Activated naive CD8-positive, alpha-beta T cell treated with anti-CD3 and anti-CD28 coated beads, Interleukin-2, amount 50 U/mL, for 24 hours (primary cell): ENCODE results near the gene KIF1A.

Experiments used
- ATAC-seq: fragments of 150-1000 bp; cut with Tn5 transposase; one replicate; pipeline ENCODE4 v1.10.0; 2021
- DNase-seq: peaks from one replicate; pipeline ENCODE4 v3.0.0; 2021
- H3K27ac Mint-ChIP-seq: one replicate; pipeline ENCODE4 v1.8.0; 2021; ENCODE audit warnings: mild to moderate bottlenecking, mixed read lengths
- H3K27me3 Mint-ChIP-seq: one replicate; pipeline ENCODE4 v1.8.0; 2021; ENCODE audit warnings: mixed read lengths
- H3K36me3 Mint-ChIP-seq: one replicate; pipeline ENCODE4 v1.8.0; 2021; ENCODE audit warnings: low read depth, mixed read lengths
- H3K4me1 Mint-ChIP-seq: one replicate; pipeline ENCODE4 v1.8.0; 2021; ENCODE audit warnings: mixed read lengths
- H3K4me3 Mint-ChIP-seq: one replicate; pipeline ENCODE4 v1.8.0; 2021; ENCODE audit warnings: mild to moderate bottlenecking, moderate library complexity, mixed read lengths
- H3K9me3 Mint-ChIP-seq: one replicate; pipeline ENCODE4 v1.8.0; 2021; ENCODE audit warnings: mixed read lengths

Gene KIF1A

GRCh38 chr2:240717681-240718581, 102.1 kb downstream of the KIF1A start:
- DNase-seq (no peak), ATAC-seq (no peak)
- Mint-ChIP-seq H3K36me3 (no peaks in the 10 kb centered on the region), H3K27ac (no peak overlapping the region), H3K27me3 (no peaks in the 10 kb centered on the region), H3K9me3 (no peaks in the 10 kb centered on the region), H3K4me1 (no peaks in the 10 kb centered on the region), H3K4me3 (no peak overlapping the region)

GRCh38 chr2:240717181-240717641, 102.8 kb downstream of the KIF1A start:
- Mint-ChIP-seq H3K9me3 (no peaks in the 10 kb centered on the region), H3K27ac (no peak overlapping the region), H3K36me3 (no peaks in the 10 kb centered on the region), H3K4me3 (no peak overlapping the region), H3K4me1 (no peaks in the 10 kb centered on the region), H3K27me3 (no peaks in the 10 kb centered on the region)
- DNase-seq (no peak), ATAC-seq (no peak)

- ATAC-seq: no peak
- DNase-seq: no peak
- Mint-ChIP-seq H3K9me3 (no peaks in the 10 kb centered on the region), H3K27me3 (no peaks in the 10 kb centered on the region), H3K4me3 (no peak overlapping the region), H3K36me3 (no peaks in the 10 kb centered on the region), H3K4me1 (no peaks in the 10 kb centered on the region), H3K27ac (no peak overlapping the region)
Observed at GRCh38 chr2:240716130-240716798, 103.8 kb downstream of the KIF1A start.

- no peaks in the 10 kb centered on the region for H3K27me3 Mint-ChIP-seq
- H3K4me3 Mint-ChIP-seq: no peak overlapping the region
- H3K36me3 Mint-ChIP-seq: no peaks in the 10 kb centered on the region
- no peak for DNase-seq
- no peaks in the 10 kb centered on the region for H3K4me1 Mint-ChIP-seq
- no peak for ATAC-seq
- H3K9me3 Mint-ChIP-seq: no peaks in the 10 kb centered on the region
- no peak overlapping the region for H3K27ac Mint-ChIP-seq
Observed at GRCh38 chr2:240714747-240715725, 105.0 kb downstream of the KIF1A start.

GRCh38 chr2:240713928-240714746, 105.9 kb downstream of the KIF1A start:
- no peak overlapping the region for H3K27ac Mint-ChIP-seq
- no peak overlapping the region for H3K4me3 Mint-ChIP-seq
- H3K9me3 Mint-ChIP-seq: no peaks in the 10 kb centered on the region
- no peaks in the 10 kb centered on the region for H3K36me3 Mint-ChIP-seq
- no peaks in the 10 kb centered on the region for H3K4me1 Mint-ChIP-seq
- no peaks in the 10 kb centered on the region for H3K27me3 Mint-ChIP-seq
- ATAC-seq (no peak), DNase-seq (no peak)

- Mint-ChIP-seq H3K4me1 (no peaks in the 10 kb centered on the region), H3K9me3 (no peaks in the 10 kb centered on the region), H3K27ac (no peak overlapping the region), H3K4me3 (no peak overlapping the region), H3K27me3 (peaks cover 3% of the 10 kb centered on the region), H3K36me3 (no peaks in the 10 kb centered on the region)
- ATAC-seq (no peak), DNase-seq (no peak)
Observed at GRCh38 chr2:240713071-240713927, 106.7 kb downstream of the KIF1A start.

GRCh38 chr2:240712121-240712520, 107.9 kb downstream of the KIF1A start:
- Mint-ChIP-seq H3K4me1 (no peaks in the 10 kb centered on the region), H3K4me3 (no peak overlapping the region), H3K27me3 (peaks cover 5% of the 10 kb centered on the region), H3K27ac (no peak overlapping the region), H3K36me3 (no peaks in the 10 kb centered on the region), H3K9me3 (no peaks in the 10 kb centered on the region)
- no peak for DNase-seq
- ATAC-seq: no peak

GRCh38 chr2:240711701-240712100, 108.3 kb downstream of the KIF1A start:
- H3K27me3 Mint-ChIP-seq: peaks cover 5% of the 10 kb centered on the region
- H3K36me3 Mint-ChIP-seq: no peaks in the 10 kb centered on the region
- H3K27ac Mint-ChIP-seq: no peak overlapping the region
- no peaks in the 10 kb centered on the region for H3K9me3 Mint-ChIP-seq
- no peak overlapping the region for H3K4me3 Mint-ChIP-seq
- H3K4me1 Mint-ChIP-seq: no peaks in the 10 kb centered on the region
- ATAC-seq: no peak
- DNase-seq: no peak

GRCh38 chr2:240711296-240711695, 108.7 kb downstream of the KIF1A start:
- Mint-ChIP-seq H3K4me1 (no peaks in the 10 kb centered on the region), H3K4me3 (no peak overlapping the region), H3K27ac (no peak overlapping the region), H3K27me3 (peaks cover 5% of the 10 kb centered on the region), H3K36me3 (no peaks in the 10 kb centered on the region), H3K9me3 (no peaks in the 10 kb centered on the region)
- DNase-seq (no peak), ATAC-seq (no peak)

GRCh38 chr2:240708457-240708856, 111.6 kb downstream of the KIF1A start:
- no peaks in the 10 kb centered on the region for H3K9me3 Mint-ChIP-seq
- peaks cover 13% of the 10 kb centered on the region for H3K4me1 Mint-ChIP-seq
- no peak for ATAC-seq
- no peak for DNase-seq
- H3K4me3 Mint-ChIP-seq: no peak overlapping the region
- H3K27me3 Mint-ChIP-seq: peaks cover 17% of the 10 kb centered on the region
- H3K36me3 Mint-ChIP-seq: no peaks in the 10 kb centered on the region
- no peak overlapping the region for H3K27ac Mint-ChIP-seq

- DNase-seq (no peak), ATAC-seq (no peak)
- Mint-ChIP-seq H3K4me3 (no peak overlapping the region), H3K36me3 (no peaks in the 10 kb centered on the region), H3K27me3 (peaks cover 21% of the 10 kb centered on the region), H3K4me1 (peaks cover 13% of the 10 kb centered on the region), H3K9me3 (no peaks in the 10 kb centered on the region), H3K27ac (no peak overlapping the region)
Observed at GRCh38 chr2:240707821-240708220, 112.2 kb downstream of the KIF1A start.

- Mint-ChIP-seq H3K27me3 (peaks cover 21% of the 10 kb centered on the region), H3K9me3 (no peaks in the 10 kb centered on the region), H3K27ac (no peak overlapping the region), H3K4me1 (peaks cover 13% of the 10 kb centered on the region), H3K36me3 (no peaks in the 10 kb centered on the region), H3K4me3 (no peak overlapping the region)
- no peak for ATAC-seq
- no peak for DNase-seq
Observed at GRCh38 chr2:240707043-240707756, 112.8 kb downstream of the KIF1A start.
